C4-2B (cell line): ENCODE measurements around the gene GJA5.

ENCODE experiments used
- H3K27ac ChIP-seq: fragments of 450-650 bp; 2 replicates; pipeline ENCODE4 v1.5.1; 2017
- ZFX ChIP-seq: fragments of 450-650 bp; IDR thresholded peaks from 2 replicates; pipeline ENCODE4 v1.6.1; 2017
- TF ChIP-seq, protein P1 (sequence below): fragments of 450-650 bp; conservative IDR thresholded peaks from 2 replicates; pipeline ENCODE4 v1.5.1; 2017; ENCODE audit warnings: mild to moderate bottlenecking

GJA5 gene

DNA sequence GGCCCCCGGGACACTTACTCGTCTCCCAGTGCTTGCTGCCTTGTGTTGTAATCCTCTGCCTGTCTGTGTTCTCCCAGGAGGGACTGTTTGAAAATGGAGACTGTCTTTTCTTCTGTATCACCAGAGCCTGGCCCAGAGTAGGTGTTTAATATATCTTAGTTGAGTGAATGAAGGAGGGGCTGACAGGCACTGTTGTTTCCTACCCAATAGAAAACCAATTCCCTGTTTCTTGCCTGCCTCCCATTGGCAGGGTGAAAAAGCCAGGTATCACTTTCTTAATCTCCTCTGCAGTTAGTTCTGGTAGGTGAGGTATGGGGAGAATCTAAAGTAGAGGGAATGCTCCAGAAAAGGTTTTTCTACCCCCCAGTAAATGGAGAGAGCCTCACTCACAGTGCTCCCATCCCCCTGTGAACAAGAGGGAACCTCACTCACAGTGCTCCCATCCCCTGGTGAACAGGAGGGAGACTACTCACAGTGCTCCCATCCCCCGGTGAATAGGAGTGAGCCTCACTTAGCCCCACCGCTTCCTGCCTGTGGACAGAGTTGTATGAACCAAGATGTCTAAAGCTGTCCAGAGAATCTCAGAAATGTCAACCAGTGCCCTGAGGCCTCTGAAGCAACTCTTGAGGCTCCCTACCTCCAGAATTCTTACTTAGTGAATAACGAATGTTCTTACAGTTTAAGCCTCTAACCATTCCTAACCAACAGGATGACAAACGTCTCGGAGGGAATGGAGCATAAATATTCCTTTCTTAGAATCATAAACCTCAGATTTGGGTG is at the start of gene GJA5:
GJA5 (minus strand) TSS at position 122 of the 780 bp plus-strand sequence. CDS start 1,364 bp downstream, outside the sequence.
- no peak within 1 kb of the TSS for H3K27ac ChIP-seq

DNA sequence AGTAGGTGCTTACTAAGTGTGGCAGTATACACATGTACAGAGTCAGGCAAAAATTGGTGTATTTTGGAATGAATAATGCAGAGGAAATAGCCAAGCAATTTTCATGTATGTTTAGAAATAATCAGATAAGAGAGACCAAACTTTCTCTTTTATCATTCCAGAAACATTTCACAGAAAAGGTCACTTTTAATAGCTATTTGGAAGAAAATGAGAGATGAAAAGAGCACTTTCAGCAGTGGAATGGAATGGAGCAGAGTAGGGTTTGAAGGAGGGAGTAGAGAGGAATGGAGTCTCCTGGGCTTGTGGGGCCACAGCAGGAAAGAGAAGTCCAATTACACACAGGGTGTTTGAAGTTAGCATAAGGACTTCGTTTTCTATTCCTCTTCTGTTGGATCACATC is 48.8 kb upstream of the GJA5 start:
- no peak for TF ChIP-seq ZFX
- TF ChIP-seq, protein P1, sequence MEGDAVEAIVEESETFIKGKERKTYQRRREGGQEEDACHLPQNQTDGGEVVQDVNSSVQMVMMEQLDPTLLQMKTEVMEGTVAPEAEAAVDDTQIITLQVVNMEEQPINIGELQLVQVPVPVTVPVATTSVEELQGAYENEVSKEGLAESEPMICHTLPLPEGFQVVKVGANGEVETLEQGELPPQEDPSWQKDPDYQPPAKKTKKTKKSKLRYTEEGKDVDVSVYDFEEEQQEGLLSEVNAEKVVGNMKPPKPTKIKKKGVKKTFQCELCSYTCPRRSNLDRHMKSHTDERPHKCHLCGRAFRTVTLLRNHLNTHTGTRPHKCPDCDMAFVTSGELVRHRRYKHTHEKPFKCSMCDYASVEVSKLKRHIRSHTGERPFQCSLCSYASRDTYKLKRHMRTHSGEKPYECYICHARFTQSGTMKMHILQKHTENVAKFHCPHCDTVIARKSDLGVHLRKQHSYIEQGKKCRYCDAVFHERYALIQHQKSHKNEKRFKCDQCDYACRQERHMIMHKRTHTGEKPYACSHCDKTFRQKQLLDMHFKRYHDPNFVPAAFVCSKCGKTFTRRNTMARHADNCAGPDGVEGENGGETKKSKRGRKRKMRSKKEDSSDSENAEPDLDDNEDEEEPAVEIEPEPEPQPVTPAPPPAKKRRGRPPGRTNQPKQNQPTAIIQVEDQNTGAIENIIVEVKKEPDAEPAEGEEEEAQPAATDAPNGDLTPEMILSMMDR, result no peak
- no peak overlapping the region for H3K27ac ChIP-seq

More for the DNA sequence above, at the start of gene GJA5:
- no peak for TF ChIP-seq ZFX
- TF ChIP-seq, protein P1, result no peak

DNA sequence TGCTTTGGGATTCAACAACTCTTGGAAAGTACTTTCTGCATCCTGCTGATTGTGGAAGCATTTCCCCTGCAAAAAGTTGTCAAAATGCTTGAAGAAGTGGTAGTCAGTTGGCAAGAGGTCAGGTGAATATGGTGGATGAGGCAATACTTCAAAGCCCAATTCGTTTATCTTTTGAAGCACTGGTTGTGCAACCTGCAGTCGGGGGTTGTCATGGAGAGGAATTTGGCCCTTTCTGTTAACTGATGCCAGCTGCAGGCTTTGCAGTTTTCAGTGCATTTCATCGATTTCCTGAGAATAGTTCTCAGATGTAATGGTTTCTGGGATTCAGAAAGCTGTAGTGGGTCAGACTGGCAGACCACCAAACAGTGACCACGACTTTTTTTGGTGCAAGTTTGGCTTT is 47.6 kb upstream of the GJA5 start:
- H3K27ac ChIP-seq, result no peak overlapping the region
- TF ChIP-seq, protein P1, result no peak
- TF ChIP-seq ZFX, result no peak

DNA sequence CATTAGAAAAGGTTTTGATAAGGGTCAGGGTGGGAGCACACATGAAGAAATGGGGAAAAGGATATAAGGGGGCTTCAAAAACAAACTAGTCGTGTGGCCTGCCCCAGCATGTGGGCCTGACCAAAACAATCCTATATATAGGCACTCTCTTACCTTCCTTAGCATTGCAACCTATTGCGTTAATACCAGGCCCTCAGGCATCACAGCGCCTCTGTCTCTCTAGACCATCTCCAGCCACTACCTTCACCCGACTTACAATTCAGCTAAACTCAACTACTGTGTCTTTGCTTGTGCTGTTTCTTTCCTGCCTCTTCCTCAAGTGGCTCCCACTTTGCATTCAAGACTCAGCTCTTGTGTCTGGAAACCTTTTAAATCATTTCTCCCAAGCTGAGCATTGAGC is 47.0 kb upstream of the GJA5 start:
- H3K27ac ChIP-seq, result no peak overlapping the region
- no peak for TF ChIP-seq ZFX
- TF ChIP-seq, protein P1, result no peak

DNA sequence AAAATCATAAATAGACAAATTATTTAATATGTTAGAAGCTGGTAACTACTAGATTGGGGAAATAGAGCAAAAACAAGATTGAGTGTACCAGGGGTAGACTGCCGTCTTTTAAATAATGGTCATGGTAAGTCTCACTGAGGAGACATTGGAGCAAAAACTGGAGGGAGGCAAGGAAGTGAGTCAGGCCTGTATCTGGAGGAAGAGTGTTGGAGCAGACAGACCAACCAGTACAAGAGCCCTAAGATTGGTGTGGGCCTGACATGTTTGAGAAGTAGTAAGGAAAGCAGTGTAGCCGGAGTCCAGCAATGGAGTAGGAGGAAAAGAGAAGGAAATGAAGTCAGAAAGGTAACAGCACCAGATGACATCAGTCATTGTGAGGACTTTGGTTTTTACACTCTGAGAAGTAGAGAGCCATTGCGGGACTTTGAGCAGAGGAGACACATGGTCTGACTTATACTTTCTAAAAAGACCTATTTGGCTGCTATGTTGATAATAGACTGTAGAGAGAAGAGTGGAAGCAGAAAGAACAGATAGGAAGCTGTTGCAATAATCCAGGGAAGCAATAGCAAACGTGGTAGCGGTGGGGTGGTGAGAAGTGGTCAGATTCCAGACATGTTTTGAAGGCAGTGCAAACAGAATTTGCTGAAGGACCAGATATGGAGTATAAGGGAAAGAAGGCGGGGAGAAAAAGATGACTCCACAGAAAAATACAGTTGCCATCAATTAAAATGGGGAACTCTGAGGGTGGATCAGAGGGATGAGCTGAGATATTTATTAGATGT is 44.7 kb upstream of the GJA5 start:
- TF ChIP-seq ZFX, result no peak
- TF ChIP-seq, protein P1, result no peak
- H3K27ac ChIP-seq, result no peak overlapping the region

DNA sequence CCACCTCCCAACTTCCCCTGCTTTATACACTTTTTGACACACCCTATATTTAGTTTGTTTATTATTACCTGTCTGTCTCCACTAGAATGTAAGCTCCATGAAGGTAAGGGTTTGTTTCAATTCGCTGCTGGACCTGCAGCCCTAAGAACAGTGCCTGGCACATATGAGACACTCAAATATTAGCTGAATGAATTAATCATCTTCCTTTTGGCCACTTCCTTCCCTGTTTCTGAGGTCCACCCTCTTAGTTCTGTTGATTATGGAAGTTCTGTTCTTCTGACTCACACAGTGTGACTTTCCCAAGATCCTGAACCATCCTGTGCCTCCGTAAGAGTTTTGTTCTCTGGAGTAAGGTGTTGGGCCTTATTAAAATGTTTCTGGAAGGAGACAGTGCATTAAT is 40.4 kb upstream of the GJA5 start:
- TF ChIP-seq, protein P1, result no peak
- TF ChIP-seq ZFX, result no peak
- no peak overlapping the region for H3K27ac ChIP-seq

DNA sequence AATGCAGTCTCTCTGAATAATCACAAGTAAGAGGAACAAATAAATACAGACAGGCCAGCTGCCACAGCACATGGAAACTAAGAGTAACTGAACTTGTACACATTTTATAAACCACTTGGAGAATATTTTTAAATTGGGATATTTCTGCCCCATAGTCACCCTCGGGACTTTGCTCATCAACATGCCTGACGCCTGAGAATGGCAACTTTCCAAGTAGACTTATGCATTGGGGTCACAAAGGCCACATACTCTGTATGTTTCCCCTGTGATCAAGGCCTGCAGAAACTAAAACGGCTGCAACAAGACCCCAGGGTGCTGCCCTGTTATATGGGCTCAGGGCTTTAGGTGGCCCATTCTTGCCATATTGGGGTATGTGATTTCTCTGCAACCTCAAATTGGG is 38.3 kb upstream of the GJA5 start:
- TF ChIP-seq ZFX, result no peak
- TF ChIP-seq, protein P1, result no peak
- H3K27ac ChIP-seq, result no peak overlapping the region
